Kidney glomerular epithelial cell (primary cell): ENCODE data around the gene SFXN2.
"Not testable (repeated sequence)": the region's sequence is repeated elsewhere in the genome, so short reads cannot be mapped to it uniquely, and the experiment has no call there.

ENCODE experiments used
- DNase-seq: peaks from one replicate; lab custom pipeline; 2025; lab: John Stamatoyannopoulos, UW

The SFXN2 gene, protein sequence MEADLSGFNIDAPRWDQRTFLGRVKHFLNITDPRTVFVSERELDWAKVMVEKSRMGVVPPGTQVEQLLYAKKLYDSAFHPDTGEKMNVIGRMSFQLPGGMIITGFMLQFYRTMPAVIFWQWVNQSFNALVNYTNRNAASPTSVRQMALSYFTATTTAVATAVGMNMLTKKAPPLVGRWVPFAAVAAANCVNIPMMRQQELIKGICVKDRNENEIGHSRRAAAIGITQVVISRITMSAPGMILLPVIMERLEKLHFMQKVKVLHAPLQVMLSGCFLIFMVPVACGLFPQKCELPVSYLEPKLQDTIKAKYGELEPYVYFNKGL

DNA sequence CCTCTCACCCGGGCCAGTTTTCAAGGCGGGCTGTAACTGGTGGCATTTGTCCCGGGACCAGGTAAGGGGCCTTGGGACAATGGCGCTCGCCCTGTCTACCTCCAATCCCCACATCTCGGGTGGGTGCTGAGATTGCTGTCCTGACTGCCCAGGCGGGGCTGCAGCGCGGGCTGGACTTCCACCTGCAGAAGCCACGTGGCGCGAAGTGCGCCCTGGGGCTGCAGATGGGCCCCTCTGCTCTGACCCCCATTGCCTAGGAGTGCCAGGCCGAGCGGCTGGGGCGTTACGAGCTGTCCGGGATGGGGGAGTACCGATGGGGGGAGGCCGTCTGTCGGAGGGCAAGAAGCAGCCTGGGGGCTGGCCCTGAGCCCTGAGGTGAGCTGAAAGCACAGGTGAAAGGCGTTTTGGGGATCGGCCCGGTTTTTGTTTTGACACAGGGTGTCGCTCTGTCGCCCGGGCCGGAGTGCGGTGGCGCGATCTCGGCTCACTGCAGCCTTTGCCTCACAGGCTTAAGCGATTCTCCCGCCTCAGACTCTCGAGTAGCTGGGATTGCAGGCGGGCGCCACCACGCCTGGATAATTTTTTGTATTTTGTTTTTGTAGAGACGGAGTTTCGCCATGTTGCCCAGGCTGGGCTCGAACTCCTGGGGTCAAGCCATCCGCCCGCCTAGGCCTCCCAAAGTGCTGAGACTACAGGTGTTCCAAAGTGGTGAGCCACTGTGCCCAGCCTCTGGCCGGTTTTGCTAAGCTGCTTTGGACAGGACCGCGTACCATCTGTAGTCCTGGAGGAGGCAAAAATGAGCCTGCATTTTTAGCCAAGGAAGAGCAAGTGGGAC, at the start of gene SFXN2:
SFXN2 (plus strand) TSS at position 16 of the 835 bp plus-strand sequence. CDS start 12,001 bp downstream, outside the sequence.
- DNase-seq = no peak

DNA sequence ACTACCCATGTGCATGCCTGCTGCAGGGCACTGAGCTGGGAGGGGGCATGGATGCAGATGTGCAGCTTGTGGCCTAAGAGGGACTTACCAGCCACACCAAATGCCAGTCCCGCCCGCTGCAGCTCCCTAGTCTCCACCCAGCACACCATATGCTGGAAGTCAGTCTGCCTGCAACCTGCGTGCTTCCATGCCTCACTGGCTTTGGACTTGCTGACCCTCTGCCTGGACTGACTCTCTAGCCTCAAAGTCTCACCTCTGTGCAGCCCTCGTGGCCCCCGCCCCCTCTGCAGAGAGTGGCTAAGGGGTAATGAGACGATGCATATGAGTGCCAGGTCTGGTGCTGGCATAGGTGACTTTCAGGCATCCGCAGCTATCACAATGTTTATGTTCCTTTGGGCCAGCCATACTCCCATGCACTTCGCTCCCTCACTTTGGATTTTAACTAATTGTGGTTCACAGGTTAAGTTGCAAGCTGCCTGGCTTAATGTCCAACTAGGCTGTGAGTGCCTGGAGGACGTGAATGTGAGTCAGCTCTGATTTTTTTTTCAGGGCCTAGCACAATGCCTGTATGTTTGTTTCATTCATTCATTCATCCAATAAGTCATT, 48.4 kb upstream of the SFXN2 start:
- DNase-seq = peak; percentile 69

DNA sequence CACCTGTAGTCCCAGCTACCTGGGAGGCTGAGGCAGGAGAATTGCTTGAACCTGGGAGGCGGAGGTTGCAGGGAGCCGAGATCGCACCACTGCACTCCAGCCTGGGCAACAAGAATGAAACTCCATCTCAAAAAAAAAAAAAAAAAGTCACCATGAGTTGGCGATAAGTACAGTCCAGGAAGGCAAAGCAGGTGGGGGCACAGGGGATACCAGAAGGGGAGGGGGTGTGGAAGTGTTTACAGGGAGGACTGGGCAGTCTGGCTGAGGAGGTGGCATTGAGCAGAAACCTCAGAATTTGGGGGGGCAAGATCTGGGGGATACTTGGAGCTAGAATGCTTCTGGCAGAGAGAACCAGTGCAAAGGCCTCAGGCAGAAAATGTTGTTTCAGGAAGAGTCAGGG, 47.0 kb upstream of the SFXN2 start:
- not testable (repeated sequence) for DNase-seq

DNA sequence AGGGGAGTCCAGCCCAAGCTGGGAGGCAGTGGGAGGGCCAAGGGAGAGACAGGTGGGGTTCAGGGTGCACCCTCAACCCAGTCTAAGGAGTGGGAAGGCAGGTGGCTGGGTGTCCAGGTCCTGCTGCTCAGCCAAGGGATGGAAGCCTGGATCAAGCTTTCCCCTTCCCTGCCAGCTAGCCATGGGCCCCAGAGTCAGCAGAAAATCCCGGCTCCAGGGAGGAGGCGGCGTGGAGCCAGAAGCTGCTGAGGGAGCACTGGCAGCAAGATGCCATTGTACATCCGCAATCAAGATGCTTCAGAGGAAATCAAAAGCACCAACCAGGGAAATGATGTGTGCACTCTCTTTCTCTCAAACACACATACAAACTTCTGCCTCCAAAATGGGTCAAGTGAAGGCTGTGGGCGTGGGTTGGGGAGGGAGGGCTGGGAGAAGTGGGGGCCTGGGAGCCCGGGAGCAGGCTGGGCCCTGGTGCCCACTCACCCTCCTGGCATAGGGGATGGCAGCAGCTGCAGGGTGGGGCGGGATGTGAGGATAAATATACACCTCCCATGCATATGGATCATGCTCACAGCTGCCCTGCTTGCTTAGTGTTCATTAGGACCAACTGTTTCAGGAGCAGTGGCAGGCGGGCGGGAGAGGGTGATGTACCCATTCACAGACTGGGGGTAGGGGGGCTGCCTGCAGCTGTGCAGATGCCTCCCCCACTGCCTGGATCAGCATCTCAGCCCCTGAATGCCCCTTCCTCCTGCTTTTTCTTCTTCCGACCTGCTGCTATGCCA, 45.9 kb upstream of the SFXN2 start:
- DNase-seq = no peak

DNA sequence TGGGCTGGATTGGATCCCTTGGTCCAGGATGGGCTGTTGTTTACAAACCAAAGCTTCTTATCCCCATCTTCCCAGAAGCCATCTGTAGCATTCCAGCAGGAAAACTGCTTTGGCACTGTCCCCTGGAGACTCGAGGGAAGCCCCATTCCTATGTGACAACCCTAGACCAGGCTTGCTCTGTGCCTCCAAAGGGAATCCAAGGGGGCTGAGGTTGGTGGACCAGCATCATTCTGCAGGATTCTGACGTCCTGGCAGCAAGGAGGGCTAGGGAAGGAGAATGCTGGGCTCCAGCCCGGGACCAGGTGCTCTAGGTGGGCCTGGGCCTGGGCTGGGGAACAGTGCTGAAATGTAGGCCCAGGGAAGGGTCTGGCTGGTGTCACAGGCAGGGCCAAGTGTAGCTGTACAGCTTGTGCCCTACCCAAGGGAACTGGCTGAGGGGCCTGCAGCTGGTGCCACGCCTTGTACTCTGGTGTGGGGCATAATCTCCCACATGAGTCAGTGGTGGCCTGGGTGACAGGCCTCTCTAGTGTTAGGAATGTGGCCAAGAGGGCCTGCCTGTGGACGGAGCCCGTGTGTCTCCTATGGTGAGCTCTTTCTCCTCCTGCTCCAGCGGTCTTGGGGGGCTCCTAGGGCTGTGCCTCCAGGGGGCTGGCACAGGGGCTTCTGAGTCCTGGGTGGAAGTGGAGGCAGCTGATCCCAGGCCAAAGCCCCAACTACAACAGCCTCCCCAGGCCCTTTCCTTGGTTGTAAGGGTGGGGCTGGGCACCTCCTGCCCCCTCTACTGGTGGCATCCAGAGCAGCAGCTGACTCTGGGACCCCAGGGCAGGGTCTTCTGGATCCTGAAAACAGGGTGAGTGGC, 45.0 kb upstream of the SFXN2 start:
- DNase-seq = no peak

DNA sequence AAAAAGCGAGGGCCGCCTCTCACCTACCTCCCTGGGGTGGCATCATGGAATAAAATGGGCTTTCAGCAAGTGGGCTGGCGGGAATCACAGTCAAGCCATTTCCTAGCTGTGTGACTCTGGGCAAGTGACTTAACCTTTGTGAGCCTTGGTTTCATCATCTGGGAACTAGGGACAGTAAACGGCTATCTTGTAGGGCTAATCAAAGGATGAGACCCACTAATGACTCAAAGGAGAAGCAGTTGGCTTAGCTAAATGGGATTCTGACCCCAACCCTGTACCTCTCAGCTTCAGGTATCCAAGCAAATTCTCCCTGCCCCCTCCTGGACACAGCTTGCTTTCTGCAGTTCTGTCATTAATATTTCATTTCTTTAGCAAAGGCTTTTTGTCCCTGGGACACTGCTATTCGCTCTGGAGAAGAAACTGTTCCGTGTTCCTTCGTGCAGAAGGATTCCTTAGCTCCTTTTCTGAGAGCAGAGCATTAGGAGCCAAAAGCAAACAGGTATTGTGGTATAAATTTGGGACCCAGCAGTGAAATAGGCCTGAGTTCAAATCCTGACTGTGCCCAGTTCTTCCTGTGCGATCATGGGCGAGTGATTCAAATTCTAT, 44.3 kb upstream of the SFXN2 start:
- no peak for DNase-seq

DNA sequence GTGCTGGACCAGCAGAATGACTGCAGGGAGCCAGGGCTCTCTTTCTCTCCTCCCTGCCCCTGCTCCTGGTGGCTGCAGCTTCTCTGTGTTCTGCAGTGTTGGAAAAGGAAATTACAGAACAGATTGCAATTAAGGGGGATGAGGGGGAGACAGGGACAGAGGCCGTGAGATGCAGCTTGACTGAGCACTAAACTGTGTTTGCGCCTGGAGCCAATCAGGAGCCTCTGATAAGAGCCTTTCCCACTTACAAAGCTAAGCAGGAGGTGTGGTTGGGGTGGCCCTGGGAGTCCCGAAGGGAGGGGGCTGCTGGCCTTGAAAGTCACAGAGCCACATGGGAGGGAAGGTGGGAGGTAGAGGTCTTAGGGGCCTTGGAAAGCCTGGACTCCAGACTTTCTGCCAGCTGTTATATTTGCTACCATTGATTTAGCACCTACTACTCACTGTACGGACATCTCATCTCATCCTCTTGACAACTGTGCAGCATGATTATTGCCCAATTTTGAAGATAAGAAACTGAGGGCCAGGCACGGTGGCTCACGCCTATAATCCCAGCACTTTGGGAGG, 43.5 kb upstream of the SFXN2 start:
- no peak for DNase-seq

DNA sequence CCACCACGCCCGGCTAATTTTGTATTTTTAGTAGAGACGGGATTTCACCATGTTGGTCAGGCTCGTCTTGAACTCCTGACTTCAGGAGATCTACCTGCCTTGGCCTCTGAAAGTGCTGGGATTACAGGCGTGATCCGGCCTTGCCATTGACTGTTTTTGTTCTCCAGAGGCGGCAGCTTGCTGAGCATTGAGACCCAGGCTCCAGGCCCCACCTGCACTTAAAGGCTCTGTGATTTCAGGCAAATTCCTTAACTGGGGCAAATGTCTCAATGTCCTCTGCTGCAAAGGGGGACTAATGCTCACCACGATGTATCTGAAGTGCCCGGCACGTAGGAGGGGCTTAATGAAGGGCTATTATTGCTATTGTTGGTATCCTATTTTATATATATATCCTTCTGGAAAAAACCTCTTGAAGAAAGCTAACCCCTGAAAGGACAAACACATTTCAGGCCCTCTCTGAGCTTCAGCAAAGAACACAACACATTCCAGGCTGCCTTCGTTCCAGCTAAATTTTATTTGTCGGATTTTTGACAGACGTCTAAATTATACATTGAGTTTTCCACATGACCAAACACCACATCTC, 41.1 kb upstream of the SFXN2 start:
- no peak for DNase-seq

DNA sequence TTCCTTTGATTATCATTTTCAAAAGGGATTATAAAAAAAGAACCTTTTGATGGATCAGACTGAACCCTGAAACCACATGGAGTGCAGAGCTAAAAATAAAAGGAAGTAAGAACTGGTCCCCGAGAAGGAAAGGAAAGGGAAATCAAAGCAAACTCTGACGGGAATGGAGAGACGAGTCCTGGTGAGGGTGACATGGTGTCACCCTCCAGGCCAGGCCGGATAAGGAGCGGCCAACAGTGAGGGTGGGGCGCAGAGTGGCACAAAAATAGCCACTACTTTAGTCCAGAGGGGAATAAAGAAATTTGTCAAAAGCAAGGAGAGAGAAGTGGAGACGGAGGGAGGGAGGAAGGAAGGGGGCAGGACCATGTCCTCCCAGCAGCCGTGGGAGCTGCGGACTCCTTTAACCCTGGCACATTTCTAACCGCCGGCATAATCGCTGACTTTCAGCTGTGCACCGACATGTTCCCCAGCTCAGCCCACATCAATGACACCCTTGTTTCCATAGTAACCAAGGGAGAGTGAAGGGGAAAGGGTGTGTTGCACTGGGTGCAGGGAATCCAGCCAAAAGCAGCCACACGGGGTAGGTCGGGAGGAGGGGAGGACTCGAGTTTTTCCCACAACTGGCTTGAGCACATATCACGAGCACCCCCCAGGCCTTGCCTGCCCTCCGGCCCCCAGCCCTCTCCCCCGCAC, 40.5 kb upstream of the SFXN2 start:
- DNase-seq = peak; percentile 66

DNA sequence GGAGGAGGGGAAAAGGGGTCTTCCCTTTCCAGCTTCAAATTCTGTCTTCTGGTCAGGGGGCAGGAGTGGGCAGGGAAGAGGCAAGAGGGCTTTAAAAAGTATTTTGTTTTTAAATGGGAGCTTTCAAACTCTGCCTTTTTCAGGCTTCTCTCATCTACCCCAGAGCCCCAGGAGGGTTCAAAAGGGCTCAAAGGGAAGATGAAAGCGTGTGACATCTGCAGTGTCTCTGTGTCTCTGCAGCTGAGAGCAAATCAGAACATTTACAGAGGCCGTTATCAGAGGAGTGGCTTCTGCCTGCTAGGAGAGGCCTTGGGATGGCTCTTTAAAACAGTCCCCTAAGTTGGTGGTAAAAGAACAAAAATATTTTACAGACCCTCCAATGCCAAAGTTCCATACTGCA, 39.9 kb upstream of the SFXN2 start:
- DNase-seq = no peak

DNA sequence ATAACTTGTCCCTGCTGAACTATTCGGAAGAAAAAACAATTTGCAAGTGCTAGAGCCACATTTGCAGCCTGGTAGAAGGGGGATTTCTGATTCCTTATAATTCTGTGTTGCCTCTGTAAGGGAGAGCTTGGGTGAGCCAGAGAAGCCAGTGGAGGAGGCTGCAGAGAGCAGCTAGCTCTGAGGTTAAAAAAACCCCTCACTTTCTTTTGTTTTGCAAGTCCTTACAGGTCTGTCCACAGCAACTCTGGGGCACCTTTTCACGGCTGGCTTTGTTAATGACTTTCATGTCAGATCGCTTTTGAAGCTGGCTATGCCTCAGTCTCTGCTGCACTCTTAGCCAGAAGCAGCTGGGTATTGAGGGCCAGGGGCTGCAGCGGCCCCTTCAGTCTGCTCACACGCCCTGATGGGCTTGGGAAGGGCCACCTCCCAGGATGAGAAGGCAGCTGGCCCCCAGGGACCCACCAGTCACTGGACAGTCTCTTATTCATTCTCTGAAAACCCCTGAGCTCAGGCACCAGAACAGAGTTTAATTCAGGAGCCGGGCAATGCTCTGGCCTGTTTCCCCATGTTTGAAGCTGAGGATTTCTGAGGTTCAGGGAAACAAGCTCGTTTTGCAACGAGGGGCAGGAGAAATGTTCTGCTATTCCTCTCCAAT, 39.3 kb upstream of the SFXN2 start:
- DNase-seq = no peak

DNA sequence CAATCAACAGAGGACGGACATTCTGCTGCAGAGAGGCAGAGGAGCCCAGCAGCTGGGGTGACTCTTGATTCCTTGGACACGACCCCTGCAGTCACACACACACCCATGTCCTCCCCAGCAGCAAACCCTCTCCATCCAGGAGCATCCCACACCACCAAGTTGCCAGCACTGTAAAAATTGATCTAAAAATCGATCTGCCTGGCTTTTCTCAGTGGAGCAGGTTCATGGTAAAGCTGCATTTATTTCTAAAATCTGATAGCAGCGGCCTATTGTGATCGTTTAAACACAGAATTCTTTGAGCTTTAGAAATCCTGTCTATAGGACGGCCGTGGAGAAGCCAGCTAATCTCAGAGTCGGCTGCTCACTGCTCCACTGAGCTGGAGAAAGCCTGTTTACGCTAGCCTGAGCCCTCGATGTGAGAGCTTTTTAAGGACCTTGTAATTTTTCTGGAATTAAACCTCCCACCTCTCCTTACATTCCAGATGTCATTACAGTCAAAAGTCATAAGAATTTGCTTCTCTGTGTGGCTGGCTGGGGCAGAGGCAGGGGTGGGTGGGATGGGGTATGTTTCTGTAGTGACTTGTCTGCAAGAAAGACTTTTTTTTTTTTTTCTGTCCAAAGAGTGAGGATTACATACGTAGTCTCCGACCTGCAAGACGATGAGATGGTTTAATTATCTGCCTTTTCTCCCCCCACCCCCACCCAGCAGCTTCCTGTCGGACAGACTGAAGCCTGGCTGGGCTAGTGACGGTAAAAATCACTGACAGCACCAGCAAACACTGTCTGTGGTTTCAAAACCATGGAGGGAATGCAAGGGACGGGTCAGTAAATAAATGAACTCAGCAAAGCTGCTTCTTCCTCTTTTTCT, 38.5 kb upstream of the SFXN2 start:
- peak; percentile 95 for DNase-seq

DNA sequence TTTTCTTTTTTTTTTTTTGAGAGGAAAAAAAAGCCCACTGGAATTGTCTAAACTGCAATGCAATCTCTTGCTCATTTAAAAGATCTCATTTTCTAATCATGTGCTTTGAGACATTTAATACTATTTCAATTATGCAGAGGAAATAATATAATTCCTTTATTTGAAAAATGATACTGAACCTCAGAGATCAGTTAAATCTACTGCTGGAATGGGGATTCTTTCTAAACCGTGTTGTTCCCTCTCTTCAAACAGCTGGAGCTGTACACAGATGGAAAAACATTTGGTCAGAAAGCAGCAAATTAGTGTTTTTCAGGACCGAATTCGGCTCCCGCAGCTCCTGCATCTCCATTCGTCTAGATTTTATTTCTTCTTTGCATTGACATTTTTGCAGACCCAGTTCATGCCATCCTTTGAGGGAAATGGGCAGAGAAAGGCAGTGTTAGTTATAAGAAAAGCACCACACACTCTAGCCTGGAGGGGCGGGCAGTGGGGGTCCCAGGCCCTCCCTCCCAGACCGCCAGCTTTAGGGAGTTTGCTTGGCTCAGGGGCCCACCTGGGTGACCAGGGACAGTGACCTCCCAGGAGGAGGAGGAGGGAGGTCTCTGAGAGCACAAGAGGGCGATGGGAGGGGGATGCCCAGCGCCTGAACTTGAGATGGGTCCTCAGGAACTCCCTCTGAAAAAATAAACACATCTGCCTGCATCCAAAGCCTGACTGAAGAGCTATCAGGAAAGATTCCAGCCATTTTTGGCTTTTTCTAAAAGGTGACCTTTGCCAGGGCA, 37.7 kb upstream of the SFXN2 start:
- DNase-seq = no peak

DNA sequence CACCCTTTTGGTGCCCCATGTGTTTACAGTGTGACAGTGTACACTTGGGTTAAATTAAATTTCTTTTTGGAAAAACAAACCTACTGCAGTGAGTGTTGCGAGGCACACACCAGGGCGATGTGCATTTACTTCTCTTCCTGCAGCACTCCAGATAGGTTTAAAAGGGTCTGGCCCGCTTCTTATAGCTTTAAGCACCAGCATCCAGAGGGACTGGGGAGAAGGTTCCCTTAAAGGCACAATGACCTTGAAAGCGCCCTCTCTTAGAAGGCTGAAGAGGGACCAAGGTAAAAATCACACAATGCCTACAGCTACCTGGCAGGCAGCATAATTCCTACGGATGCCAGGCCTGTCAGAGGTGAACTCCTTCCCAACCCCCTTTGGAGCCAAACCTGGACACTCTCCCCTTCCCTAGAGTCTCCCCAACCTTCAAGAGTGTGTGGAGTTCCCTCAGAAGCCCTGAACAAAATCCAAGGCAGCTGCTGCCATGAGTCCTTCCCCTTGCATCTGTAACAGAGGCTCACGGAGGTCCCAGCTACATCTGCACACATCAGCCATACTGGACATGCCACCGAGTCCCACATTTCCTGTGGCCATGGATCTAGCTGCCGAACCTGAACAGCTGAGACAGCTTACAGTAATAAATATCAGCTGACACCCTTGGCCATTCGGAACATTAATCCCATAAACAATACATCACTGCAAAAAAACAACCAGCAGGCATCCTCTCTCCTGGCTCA, 36.9 kb upstream of the SFXN2 start:
- no peak for DNase-seq

DNA sequence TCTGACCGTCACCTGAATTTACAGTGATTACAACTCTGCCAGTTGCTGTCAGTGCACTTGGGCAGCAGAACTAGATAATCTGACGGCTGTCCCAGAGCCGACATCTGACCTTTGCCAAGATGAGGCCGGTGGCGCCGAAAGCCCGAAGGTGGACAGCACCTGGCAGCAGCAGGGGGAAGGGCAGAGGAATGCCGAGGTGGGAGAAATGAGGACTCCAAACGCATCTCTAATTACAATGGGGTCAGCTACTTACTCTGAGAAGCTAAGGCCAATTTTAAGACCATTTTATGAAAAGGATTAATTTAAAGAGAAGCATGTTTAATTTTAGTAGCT, 36.4 kb upstream of the SFXN2 start:
- DNase-seq = no peak

DNA sequence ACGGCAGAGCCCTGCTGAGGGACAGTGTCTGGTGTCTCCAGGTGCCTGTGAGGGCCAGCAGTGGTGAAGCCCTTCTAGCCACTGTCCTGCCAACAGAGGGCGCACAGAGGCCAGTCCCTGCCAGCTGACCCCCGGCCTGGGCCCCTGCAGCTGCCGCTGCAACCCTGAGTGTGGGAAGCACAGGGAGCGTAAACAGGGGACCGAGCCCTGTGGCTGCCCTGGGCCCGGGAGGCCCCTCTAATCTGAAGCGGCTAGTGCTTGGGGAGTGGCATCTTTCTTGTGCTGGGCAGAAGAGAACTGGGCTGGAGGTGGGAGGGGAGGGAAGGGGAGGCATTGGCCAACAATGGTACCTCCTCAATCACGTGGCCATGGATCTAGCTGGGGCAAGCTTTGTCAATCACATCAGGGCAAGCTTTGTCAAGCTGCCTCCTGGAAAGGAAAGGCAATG, 35.6 kb upstream of the SFXN2 start:
- peak; percentile 46 for DNase-seq
